Fibroblast of the aortic adventitia (primary cell): ENCODE data around the gene CADPS2. TPM values are rescaled to one million over a fixed set of nuclear protein-coding genes. Genes with fewer than 3 reads are reported as not detected.

Experiments
- DNase-seq: peaks from one replicate; pipeline ENCODE4 v3.0.0-alpha.2; 2010; ENCODE audit warnings: low read depth
- H3K4me3 ChIP-seq: 2 replicates; pipeline ENCODE4 v1.5.1; 2011; ENCODE audit warnings: low read depth, mild to moderate bottlenecking, control low read depth, low read length, moderate library complexity
- CTCF ChIP-seq: IDR thresholded peaks from 2 replicates; pipeline ENCODE4 v1.5.1; 2011; ENCODE audit warnings: mild to moderate bottlenecking, low read length, control low read depth, inconsistent platforms; ENCODE audit not compliant: insufficient read depth
- total RNA-seq: library from RNA; depleted of rRNA; stranded (reverse); fragments of >200 nt; gene quantifications from 2 replicates; pipeline ENCODE4 v1.2.3, GENCODE V29; 2012; ENCODE audit warnings: low replicate concordance

The CADPS2 gene
- total RNA-seq, 1 donor, result 16.0 TPM

- no peak for DNase-seq
- TF ChIP-seq CTCF, result no peak
- no peak overlapping the region for H3K4me3 ChIP-seq
Measured at GRCh38 chr7:122629412-122629953, 256.8 kb downstream of the CADPS2 start.

- H3K4me3 ChIP-seq, result no peak overlapping the region
- no peak for TF ChIP-seq CTCF
- DNase-seq, result peak; percentile 50
Measured at GRCh38 chr7:122628651-122629411, 257.4 kb downstream of the CADPS2 start.

GRCh38 chr7:122626785-122627184 lies 259.5 kb downstream of the CADPS2 start:
- TF ChIP-seq CTCF, result no peak
- no peak for DNase-seq
- no peak overlapping the region for H3K4me3 ChIP-seq

- TF ChIP-seq CTCF, result no peak
- no peak overlapping the region for H3K4me3 ChIP-seq
- peak; percentile 2 for DNase-seq
Measured at GRCh38 chr7:122622682-122623081, 263.6 kb downstream of the CADPS2 start.

- H3K4me3 ChIP-seq, result no peak overlapping the region
- no peak for DNase-seq
- no peak for TF ChIP-seq CTCF
Measured at GRCh38 chr7:122619664-122620063, 266.6 kb downstream of the CADPS2 start.

- no peak for TF ChIP-seq CTCF
- H3K4me3 ChIP-seq, result no peak overlapping the region
- no peak for DNase-seq
Measured at GRCh38 chr7:122618585-122619189, 267.6 kb downstream of the CADPS2 start.
